HG03045 (cell line): ENCODE data around the gene TEC.
"Not testable (repeated sequence)": the region's sequence is repeated elsewhere in the genome, so short reads cannot be mapped to it uniquely, and the experiment has no call there.

Experiments used
- ATAC-seq: cut with Tn5 transposase; IDR thresholded peaks from one replicate; pipeline ENCODE4 v1.9.1; 2021; ENCODE audit warnings: mild to moderate bottlenecking, moderate library complexity; ENCODE audit not compliant: unreplicated experiment

The TEC gene

GRCh38 chr4:48196758-48197504 is 72.7 kb downstream of the TEC start:
- ATAC-seq: peak; percentile 60

- ATAC-seq: no peak
These were observed 73.8 kb downstream of the TEC start for GRCh38 chr4:48195853-48196252.

GRCh38 chr4:48195374-48195773 is 74.3 kb downstream of the TEC start:
- no peak for ATAC-seq

GRCh38 chr4:48194971-48195370 is 74.7 kb downstream of the TEC start:
- ATAC-seq: no peak

- no peak for ATAC-seq
These were observed 75.6 kb downstream of the TEC start for GRCh38 chr4:48193921-48194468.

- no peak for ATAC-seq
These were observed 76.4 kb downstream of the TEC start for GRCh38 chr4:48193096-48193836.

- no peak for ATAC-seq
These were observed 77.9 kb downstream of the TEC start for GRCh38 chr4:48191758-48192157.

- ATAC-seq: peak; percentile 51
These were observed 78.8 kb downstream of the TEC start for GRCh38 chr4:48190839-48191238.

- ATAC-seq: no peak
These were observed 79.9 kb downstream of the TEC start for GRCh38 chr4:48189731-48190130.

- no peak for ATAC-seq
These were observed 81.2 kb downstream of the TEC start for GRCh38 chr4:48188390-48188789.

- no peak for ATAC-seq
These were observed 81.8 kb downstream of the TEC start for GRCh38 chr4:48187813-48188212.

- not testable (repeated sequence) for ATAC-seq
These were observed 82.6 kb downstream of the TEC start for GRCh38 chr4:48187066-48187465.

GRCh38 chr4:48186394-48186793 is 83.2 kb downstream of the TEC start:
- not testable (repeated sequence) for ATAC-seq

GRCh38 chr4:48184882-48185281 is 84.8 kb downstream of the TEC start:
- ATAC-seq: no peak

- ATAC-seq: no peak
These were observed 89.4 kb downstream of the TEC start for GRCh38 chr4:48180234-48180633.

GRCh38 chr4:48178931-48179330 is 90.7 kb downstream of the TEC start:
- no peak for ATAC-seq

- ATAC-seq: no peak
These were observed 93.8 kb downstream of the TEC start for GRCh38 chr4:48175806-48176205.

GRCh38 chr4:48175328-48175727 is 94.3 kb downstream of the TEC start:
- ATAC-seq: no peak

GRCh38 chr4:48173056-48173991 is 96.3 kb downstream of the TEC start:
- ATAC-seq: peak; percentile 72

- ATAC-seq: no peak
These were observed 97.0 kb downstream of the TEC start for GRCh38 chr4:48172651-48173050.

GRCh38 chr4:48169636-48170035 is 100.0 kb downstream of the TEC start:
- ATAC-seq: no peak
